Neural cell (in vitro differentiated cells): ENCODE results near the gene HLF. TPM values are rescaled to one million over a fixed set of nuclear protein-coding genes. Genes with fewer than 3 reads are reported as not detected.

Source experiments
- H2AFZ ChIP-seq: fragments of 200-600, 300-800 bp; sonication (generic), shearing (Covaris generic); 2 replicates; pipeline ENCODE4 v1.6.0; 2014; ENCODE audit warnings: low read depth, mild to moderate bottlenecking, antibody characterized with exemption, low read length, moderate library complexity
- H3F3A ChIP-seq: fragments of 200-600 bp; shearing (Covaris generic); 2 replicates; pipeline ENCODE4 v1.6.1; 2016; ENCODE audit warnings: mild to moderate bottlenecking, moderate library complexity, mixed read lengths, antibody characterized with exemption, low read length; ENCODE audit not compliant: insufficient read depth, poor library complexity, severe bottlenecking
- H3K27ac ChIP-seq: fragments of 200-600, 300-800 bp; sonication (generic), shearing (Covaris generic); 2 replicates; pipeline ENCODE4 v1.5.1; 2014; ENCODE audit warnings: mild to moderate bottlenecking, low read length, moderate library complexity
- H3K27me3 ChIP-seq: fragments of 300-800, 200-600 bp; sonication (generic), shearing (Covaris generic); 2 replicates; pipeline ENCODE4 v1.6.0; 2014; ENCODE audit warnings: mild to moderate bottlenecking, low read depth, low read length, moderate library complexity; ENCODE audit not compliant: insufficient read depth
- H3K36me3 ChIP-seq: fragments of 300-800, 200-600 bp; sonication (generic), shearing (Covaris generic); 2 replicates; pipeline ENCODE4 v1.5.1; 2014; ENCODE audit warnings: mild to moderate bottlenecking, antibody characterized with exemption, low read length, moderate library complexity; ENCODE audit not compliant: insufficient read depth
- H3K4me2 ChIP-seq: fragments of 300-800, 200-600 bp; sonication (generic), shearing (Covaris generic); 2 replicates; pipeline ENCODE4 v1.6.0; 2014; ENCODE audit warnings: mild to moderate bottlenecking, low read length
- H3K4me3 ChIP-seq: fragments of 300-800, 200-600 bp; sonication (generic), shearing (Covaris generic); 2 replicates; pipeline ENCODE4 v1.5.1; 2014; ENCODE audit warnings: mild to moderate bottlenecking, low read length, moderate library complexity
- H3K79me2 ChIP-seq: fragments of 200-600 bp; shearing (Covaris generic); replicated peaks from 2 replicates; pipeline ENCODE4 v1.6.0; 2014; ENCODE audit warnings: mild to moderate bottlenecking, low read length, moderate library complexity; ENCODE audit not compliant: insufficient read depth
- H3K9ac ChIP-seq: fragments of 300-800, 200-600 bp; sonication (generic), shearing (Covaris generic); 2 replicates; pipeline ENCODE4 v1.6.1; 2016; ENCODE audit warnings: mild to moderate bottlenecking, low read length, mixed read lengths
- H3K9me2 ChIP-seq: fragments of 200-600 bp; shearing (Covaris generic); 2 replicates; pipeline ENCODE4 v1.6.1; 2016; ENCODE audit warnings: mild to moderate bottlenecking, low read length, mixed read lengths; ENCODE audit not compliant: insufficient read depth
- H3K9me3 ChIP-seq: fragments of 200-600, 300-800 bp; sonication (generic), shearing (Covaris generic); 2 replicates; pipeline ENCODE4 v1.6.1; 2016; ENCODE audit warnings: mild to moderate bottlenecking, mixed run types, low read length, moderate library complexity, mixed read lengths
- H4K20me1 ChIP-seq: fragments of 200-600 bp; shearing (Covaris generic); 2 replicates; pipeline ENCODE4 v1.6.1; 2016; ENCODE audit warnings: mild to moderate bottlenecking, mixed run types; ENCODE audit not compliant: insufficient read depth
- EP300 ChIP-seq: fragments of 450-650 bp; conservative IDR thresholded peaks from 2 replicates; pipeline ENCODE4 v1.6.1; 2014; ENCODE audit warnings: antibody characterized with exemption, mild to moderate bottlenecking, moderate library complexity; ENCODE audit not compliant: poor library complexity, severe bottlenecking
- EZH2 ChIP-seq: fragments of 200-600, 300-800 bp; shearing (Covaris generic), sonication (generic); IDR thresholded peaks from 2 replicates; pipeline ENCODE4 v1.6.1; 2014; ENCODE audit warnings: antibody characterized with exemption, low read length, borderline replicate concordance, mild to moderate bottlenecking; ENCODE audit not compliant: insufficient read depth, poor library complexity, severe bottlenecking
- MXI1 ChIP-seq: fragments of 450-650 bp; conservative IDR thresholded peaks from 2 replicates; pipeline ENCODE4 v1.6.1; 2014; ENCODE audit warnings: antibody characterized with exemption, mild to moderate bottlenecking; ENCODE audit not compliant: poor library complexity, severe bottlenecking
- POLR2AphosphoS5 ChIP-seq: IDR thresholded peaks from 2 replicates; pipeline ENCODE4 v1.6.1; 2012
- RAD21 ChIP-seq: fragments of 450-650 bp; conservative IDR thresholded peaks from 2 replicates; pipeline ENCODE4 v1.6.1; 2014; ENCODE audit warnings: antibody characterized with exemption, mild to moderate bottlenecking, moderate library complexity
- SMC3 ChIP-seq: fragments of 450-650 bp; conservative IDR thresholded peaks from 2 replicates; pipeline ENCODE4 v1.6.1; 2014; ENCODE audit warnings: antibody characterized with exemption, mild to moderate bottlenecking, moderate library complexity; ENCODE audit not compliant: poor library complexity
- TAF1 ChIP-seq: IDR thresholded peaks from 2 replicates; pipeline ENCODE4 v1.6.1; 2012; ENCODE audit warnings: low read depth
- polyA plus RNA-seq: library from polyadenylated mRNA; depleted of rRNA; stranded (reverse); fragments of >200 nt; gene quantifications from 2 replicates; pipeline ENCODE4 v1.2.3, GENCODE V29; 2014
- TF ChIP-seq, protein P1 (sequence below): fragments of 450-650 bp; IDR thresholded peaks from 2 replicates; pipeline ENCODE4 v1.5.1; 2014; ENCODE audit warnings: antibody characterized with exemption, mild to moderate bottlenecking, moderate library complexity; ENCODE audit not compliant: poor library complexity, severe bottlenecking
- TF ChIP-seq, protein P2 (sequence below): IDR thresholded peaks from 2 replicates; pipeline ENCODE4 v1.6.1; 2012; ENCODE audit warnings: borderline replicate concordance

The HLF gene
- polyA plus RNA-seq, 1 donor from 2014 or later, result 0.71 TPM

DNA sequence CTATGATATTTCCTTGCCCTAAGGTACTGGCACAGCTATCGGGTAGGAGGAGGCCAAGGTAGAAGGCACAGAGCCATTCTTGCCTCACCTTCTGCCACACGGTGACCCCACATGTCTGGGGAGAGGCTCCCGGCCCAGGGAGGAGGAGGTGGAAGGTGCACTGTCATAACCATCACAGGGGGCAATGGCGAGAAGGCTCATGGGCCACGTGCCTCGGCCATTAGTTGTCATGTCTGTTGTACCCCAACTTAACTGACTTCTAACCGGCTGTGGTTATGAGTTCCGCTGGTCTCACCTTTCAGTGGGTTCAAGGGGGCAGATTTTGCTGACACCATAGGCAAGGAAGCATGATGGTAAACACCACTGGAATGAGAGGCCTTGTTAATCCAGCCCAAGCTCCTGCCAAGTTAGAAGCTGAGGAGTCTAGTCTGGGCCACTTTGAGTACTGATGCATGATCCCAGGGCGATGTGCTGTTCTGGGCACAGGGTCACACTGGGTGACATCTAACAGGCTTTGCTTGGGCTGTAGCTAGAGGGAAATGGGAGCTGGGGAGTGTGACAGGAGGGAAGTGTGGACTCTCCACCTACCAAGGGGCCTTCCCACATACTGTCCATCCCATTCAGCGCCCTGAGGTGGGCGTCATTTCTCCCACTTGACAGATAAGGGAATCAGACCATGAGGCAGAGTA lies 39.6 kb downstream of the HLF start:
- no peaks in the 10 kb centered on the region for H4K20me1 ChIP-seq
- H3K4me2 ChIP-seq, result no peak overlapping the region
- no peak overlapping the region for H3K9ac ChIP-seq
- no peak overlapping the region for H2AFZ ChIP-seq
- H3K27ac ChIP-seq, result no peak overlapping the region
- no peaks in the 10 kb centered on the region for H3K79me2 ChIP-seq
- no peaks in the 10 kb centered on the region for H3K9me2 ChIP-seq
- no peaks in the 10 kb centered on the region for H3K9me3 ChIP-seq
- no peaks in the 10 kb centered on the region for H3K36me3 ChIP-seq
- no peak for TF ChIP-seq RAD21
- TF ChIP-seq MXI1, result no peak
- TF ChIP-seq EZH2, result no peak
- TF ChIP-seq EP300, result no peak
- no peak for TF ChIP-seq POLR2AphosphoS5
- TF ChIP-seq, protein P1, sequence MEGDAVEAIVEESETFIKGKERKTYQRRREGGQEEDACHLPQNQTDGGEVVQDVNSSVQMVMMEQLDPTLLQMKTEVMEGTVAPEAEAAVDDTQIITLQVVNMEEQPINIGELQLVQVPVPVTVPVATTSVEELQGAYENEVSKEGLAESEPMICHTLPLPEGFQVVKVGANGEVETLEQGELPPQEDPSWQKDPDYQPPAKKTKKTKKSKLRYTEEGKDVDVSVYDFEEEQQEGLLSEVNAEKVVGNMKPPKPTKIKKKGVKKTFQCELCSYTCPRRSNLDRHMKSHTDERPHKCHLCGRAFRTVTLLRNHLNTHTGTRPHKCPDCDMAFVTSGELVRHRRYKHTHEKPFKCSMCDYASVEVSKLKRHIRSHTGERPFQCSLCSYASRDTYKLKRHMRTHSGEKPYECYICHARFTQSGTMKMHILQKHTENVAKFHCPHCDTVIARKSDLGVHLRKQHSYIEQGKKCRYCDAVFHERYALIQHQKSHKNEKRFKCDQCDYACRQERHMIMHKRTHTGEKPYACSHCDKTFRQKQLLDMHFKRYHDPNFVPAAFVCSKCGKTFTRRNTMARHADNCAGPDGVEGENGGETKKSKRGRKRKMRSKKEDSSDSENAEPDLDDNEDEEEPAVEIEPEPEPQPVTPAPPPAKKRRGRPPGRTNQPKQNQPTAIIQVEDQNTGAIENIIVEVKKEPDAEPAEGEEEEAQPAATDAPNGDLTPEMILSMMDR, result no peak
- TF ChIP-seq, protein P2, sequence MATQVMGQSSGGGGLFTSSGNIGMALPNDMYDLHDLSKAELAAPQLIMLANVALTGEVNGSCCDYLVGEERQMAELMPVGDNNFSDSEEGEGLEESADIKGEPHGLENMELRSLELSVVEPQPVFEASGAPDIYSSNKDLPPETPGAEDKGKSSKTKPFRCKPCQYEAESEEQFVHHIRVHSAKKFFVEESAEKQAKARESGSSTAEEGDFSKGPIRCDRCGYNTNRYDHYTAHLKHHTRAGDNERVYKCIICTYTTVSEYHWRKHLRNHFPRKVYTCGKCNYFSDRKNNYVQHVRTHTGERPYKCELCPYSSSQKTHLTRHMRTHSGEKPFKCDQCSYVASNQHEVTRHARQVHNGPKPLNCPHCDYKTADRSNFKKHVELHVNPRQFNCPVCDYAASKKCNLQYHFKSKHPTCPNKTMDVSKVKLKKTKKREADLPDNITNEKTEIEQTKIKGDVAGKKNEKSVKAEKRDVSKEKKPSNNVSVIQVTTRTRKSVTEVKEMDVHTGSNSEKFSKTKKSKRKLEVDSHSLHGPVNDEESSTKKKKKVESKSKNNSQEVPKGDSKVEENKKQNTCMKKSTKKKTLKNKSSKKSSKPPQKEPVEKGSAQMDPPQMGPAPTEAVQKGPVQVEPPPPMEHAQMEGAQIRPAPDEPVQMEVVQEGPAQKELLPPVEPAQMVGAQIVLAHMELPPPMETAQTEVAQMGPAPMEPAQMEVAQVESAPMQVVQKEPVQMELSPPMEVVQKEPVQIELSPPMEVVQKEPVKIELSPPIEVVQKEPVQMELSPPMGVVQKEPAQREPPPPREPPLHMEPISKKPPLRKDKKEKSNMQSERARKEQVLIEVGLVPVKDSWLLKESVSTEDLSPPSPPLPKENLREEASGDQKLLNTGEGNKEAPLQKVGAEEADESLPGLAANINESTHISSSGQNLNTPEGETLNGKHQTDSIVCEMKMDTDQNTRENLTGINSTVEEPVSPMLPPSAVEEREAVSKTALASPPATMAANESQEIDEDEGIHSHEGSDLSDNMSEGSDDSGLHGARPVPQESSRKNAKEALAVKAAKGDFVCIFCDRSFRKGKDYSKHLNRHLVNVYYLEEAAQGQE, result no peak
- TF ChIP-seq SMC3, result no peak
- no peak for TF ChIP-seq TAF1
- no peaks in the 10 kb centered on the region for H3K27me3 ChIP-seq
- no peak overlapping the region for H3K4me3 ChIP-seq
- no peaks in the 10 kb centered on the region for H3F3A ChIP-seq

DNA sequence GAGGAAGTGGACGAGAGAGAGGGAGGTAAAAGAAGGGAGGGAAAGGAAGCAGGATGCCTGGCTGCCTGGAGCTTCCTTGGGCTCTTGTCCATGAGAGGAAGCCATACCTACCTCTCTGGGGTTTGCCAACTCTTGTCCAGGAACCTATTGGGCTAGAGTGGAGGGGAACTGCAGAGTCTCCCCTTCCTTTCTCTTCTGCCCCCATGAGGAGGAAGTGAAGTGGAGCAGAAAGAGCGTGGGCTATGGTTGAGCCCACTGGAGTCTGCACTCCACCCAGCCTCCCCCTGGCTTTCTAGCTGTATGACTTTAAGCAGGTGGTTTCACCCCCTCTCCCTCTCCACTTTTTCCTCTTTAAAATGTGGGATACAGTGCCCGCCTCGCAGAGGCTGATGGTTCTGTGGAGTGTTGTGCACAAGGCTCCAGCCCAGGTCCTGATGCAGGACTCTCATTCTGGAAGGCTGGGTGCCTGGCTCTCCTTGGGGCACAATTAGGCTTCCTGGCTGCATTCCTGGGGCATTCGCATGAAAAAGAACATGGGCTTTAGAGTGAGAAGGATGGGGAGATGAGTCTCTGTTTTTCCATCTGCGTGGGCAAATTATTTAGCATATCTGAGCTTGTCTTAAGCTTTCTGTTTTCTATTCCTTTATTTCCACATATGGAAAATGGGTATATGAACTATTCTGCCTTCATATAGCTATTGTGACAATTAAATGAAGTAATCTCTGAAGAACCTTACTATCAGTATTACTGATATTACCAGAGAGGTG lies 40.7 kb downstream of the HLF start:
- no peak overlapping the region for H3K4me3 ChIP-seq
- no peak overlapping the region for H3K9ac ChIP-seq
- H3K27ac ChIP-seq, result no peak overlapping the region
- no peaks in the 10 kb centered on the region for H4K20me1 ChIP-seq
- H3K36me3 ChIP-seq, result no peaks in the 10 kb centered on the region
- H3K79me2 ChIP-seq, result no peaks in the 10 kb centered on the region
- TF ChIP-seq SMC3 (no peak), EP300 (no peak), MXI1 (no peak), TAF1 (no peak), RAD21 (no peak), EZH2 (no peak), POLR2AphosphoS5 (no peak)
- TF ChIP-seq, protein P1, result no peak
- TF ChIP-seq, protein P2, result no peak
- no peak overlapping the region for H3K4me2 ChIP-seq
- no peaks in the 10 kb centered on the region for H3K9me2 ChIP-seq
- no peaks in the 10 kb centered on the region for H3F3A ChIP-seq
- no peaks in the 10 kb centered on the region for H3K9me3 ChIP-seq
- H2AFZ ChIP-seq, result no peak overlapping the region
- no peaks in the 10 kb centered on the region for H3K27me3 ChIP-seq
